ENCODE measurements around the gene NACC2. TPM values are rescaled to one million over a fixed set of nuclear protein-coding genes. Genes with fewer than 3 reads are reported as not detected.
"Not testable (repeated sequence)": the region's sequence is repeated elsewhere in the genome, so short reads cannot be mapped to it uniquely, and the experiment has no call there.

The NACC2 gene
- total RNA-seq, 2 donors from 2014 or later, result 8.4 to 13.7 TPM

DNA sequence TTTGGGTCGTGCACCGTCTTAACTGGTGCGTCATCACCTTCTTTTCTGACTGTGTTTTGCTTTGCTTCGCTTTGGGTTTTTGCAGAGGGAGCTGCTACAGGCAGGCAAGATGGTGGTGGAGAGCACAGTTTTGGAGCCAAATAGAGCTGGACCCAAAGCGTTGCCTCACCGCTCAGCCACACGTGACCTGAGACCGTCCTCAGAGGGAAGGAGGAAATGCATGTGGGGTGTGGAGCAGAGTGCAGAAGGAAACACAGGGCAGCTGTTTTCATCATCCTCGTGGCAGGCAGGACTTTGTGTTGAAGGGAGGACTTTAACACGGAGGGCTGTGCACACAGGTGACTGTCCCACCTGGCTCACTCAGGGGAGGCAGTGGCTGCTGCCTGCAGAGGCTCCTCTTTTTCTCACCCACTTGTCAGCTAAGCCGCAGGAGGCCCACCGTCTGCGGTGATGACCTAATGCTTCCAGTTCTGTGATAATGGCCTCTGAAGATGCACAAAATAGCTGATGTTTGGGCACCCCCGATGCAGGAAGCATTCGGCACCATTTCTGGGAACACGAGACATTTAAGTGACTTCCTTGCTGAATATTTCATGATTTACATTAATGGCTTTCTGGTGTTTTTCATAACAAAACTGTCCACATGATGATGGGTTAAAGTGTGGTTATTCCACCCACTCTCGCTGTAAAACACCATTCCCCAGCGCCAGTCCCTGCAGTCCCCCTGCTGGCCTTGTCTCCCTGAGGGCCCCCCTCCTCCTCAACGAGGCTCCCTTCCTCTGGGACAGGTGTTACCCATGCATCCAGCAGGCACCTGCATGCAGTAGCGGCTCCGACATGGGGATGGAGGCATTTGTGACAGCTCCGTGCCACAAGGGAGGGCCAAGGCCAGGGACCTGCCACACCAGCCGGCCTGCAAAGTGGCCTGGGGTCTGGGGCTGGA is 121.5 kb downstream of the NACC2 start:
- ATAC-seq (replicated peaks in 1 of 2) (no peak), DNase-seq (no peak)
- H3K4me3 Mint-ChIP-seq, result no peak overlapping the region
- H3K27ac Mint-ChIP-seq, result no peak overlapping the region
- no peaks in the 10 kb centered on the region for H3K9me3 Mint-ChIP-seq
- no peaks in the 10 kb centered on the region for H3K36me3 Mint-ChIP-seq (ENCODE audit: insufficient read depth in 2 of 2)
- H3K27me3 Mint-ChIP-seq (ENCODE audit: low read depth), result no peaks in the 10 kb centered on the region
- peaks cover under 1% of the 10 kb centered on the region for H3K4me1 Mint-ChIP-seq (ENCODE audit: low read depth)

DNA sequence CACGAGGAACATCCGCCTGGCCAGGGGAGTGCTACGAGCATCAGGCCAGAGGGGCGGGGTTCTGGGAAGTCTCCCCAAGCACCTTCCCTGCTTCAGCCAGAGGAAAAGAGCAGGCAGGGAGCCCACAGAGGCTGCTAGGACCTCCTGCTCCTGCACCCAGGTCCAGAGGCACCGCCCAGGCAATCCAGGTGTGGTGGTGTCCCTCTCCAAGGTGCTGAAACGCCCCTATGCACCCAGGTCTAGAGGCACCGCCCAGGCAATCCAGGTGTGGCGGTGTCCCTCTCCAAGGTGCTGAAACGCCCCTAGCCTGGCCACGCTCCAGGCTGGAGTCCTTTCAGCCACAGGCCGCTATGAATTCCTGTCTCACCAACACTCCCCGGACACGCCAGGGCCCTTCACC is 123.2 kb downstream of the NACC2 start:
- Mint-ChIP-seq H3K4me3 (no peak overlapping the region), H3K9me3 (no peaks in the 10 kb centered on the region), H3K36me3 (ENCODE audit: insufficient read depth in 2 of 2) (no peaks in the 10 kb centered on the region), H3K4me1 (ENCODE audit: low read depth) (peaks cover 8% of the 10 kb centered on the region), H3K27ac (no peak overlapping the region), H3K27me3 (ENCODE audit: low read depth) (peaks cover 5% of the 10 kb centered on the region)
- peak; percentile 32 to 43 for DNase-seq
- no peak for ATAC-seq (replicated peaks in 1 of 2)

DNA sequence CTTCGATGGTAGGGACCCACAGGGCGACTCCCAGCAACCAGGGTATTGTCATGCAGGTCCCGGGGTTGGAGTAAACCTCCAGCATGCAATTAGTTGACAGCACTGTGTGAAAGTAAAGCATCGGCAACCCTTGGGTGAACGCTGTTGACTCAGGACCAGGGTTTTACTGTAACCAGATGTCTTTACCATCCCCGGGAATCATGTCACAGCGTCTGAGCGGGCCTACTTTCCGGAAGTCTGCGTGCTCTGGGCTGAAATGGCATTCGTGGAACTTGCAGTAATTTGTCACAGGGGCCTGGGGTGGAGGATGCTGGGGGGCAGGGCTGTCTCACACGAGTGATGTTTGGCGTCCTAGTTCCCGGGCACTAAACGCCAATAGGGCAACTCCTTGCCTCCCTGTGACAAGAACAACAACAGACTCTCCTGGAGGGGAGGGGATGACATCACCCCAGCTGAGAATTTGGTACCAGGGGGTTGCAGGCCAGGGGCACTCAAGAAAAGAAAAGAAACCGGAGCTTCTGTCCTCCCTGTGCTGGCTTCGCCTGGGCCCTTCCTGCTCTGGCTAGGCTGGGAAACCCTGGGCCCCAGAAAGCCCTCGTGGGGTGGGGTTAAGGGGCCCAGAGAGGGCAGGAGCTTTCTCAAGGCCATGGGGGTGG is 123.8 kb downstream of the NACC2 start:
- no peak overlapping the region for H3K27ac Mint-ChIP-seq
- peaks cover 8% of the 10 kb centered on the region for H3K4me1 Mint-ChIP-seq (ENCODE audit: low read depth)
- DNase-seq (no peak), ATAC-seq (replicated peaks in 1 of 2) (no peak)
- no peaks in the 10 kb centered on the region for H3K9me3 Mint-ChIP-seq
- peaks cover 5% of the 10 kb centered on the region for H3K27me3 Mint-ChIP-seq (ENCODE audit: low read depth)
- no peak overlapping the region for H3K4me3 Mint-ChIP-seq
- H3K36me3 Mint-ChIP-seq (ENCODE audit: insufficient read depth in 2 of 2), result no peaks in the 10 kb centered on the region

DNA sequence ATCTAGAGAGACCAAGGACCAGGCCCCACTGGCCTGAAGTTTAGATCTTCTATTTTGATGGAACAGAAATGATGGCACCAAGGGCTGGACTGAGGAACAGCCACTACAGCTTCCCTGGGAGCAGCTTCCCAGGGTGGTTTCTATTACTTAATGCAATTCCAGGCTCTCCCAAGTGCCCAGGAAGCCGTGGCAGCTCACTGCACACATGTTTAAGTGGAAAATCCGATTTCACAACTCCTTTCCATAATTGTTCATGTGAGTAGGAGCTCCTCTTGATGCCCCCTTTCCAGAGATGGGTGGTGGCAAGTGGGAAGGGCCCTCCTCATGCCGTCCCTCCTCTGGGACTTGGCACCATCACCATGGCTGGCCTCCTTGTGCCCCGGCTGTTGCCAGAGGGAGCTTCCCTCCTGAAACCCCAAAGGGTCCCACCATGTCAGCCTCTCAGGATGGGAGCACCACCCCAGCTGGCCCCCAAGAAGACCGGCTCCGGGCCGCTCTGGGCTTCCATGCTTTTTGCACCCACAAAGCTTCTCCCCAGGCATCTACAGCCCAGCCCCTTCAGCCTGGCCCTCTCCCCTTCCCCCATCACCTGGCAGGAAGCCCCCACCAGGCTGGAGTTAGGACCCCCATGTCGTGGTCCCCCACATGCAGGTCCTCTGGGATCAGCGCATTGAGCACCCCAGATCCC is 124.8 kb downstream of the NACC2 start:
- DNase-seq, result no peak

GRCh38 chr9:135969064-135969683 is 125.9 kb downstream of the NACC2 start:
- Mint-ChIP-seq H3K27ac (no peak overlapping the region), H3K36me3 (ENCODE audit: insufficient read depth in 2 of 2) (no peaks in the 10 kb centered on the region), H3K9me3 (no peaks in the 10 kb centered on the region), H3K4me1 (ENCODE audit: low read depth) (peaks cover 8% of the 10 kb centered on the region), H3K4me3 (no peak overlapping the region), H3K27me3 (ENCODE audit: low read depth) (peaks cover 5% of the 10 kb centered on the region)
- ATAC-seq (replicated peaks in 1 of 2) (no peak), DNase-seq (no peak)

More for the DNA sequence above, 124.8 kb downstream of the NACC2 start:
- no peak overlapping the region for H3K27ac Mint-ChIP-seq
- peaks cover 8% of the 10 kb centered on the region for H3K4me1 Mint-ChIP-seq (ENCODE audit: low read depth)
- H3K9me3 Mint-ChIP-seq, result no peaks in the 10 kb centered on the region
- peaks cover 5% of the 10 kb centered on the region for H3K27me3 Mint-ChIP-seq (ENCODE audit: low read depth)
- H3K36me3 Mint-ChIP-seq (ENCODE audit: insufficient read depth in 2 of 2), result no peaks in the 10 kb centered on the region
- no peak for ATAC-seq (replicated peaks in 1 of 2)
- no peak overlapping the region for H3K4me3 Mint-ChIP-seq

- Mint-ChIP-seq H3K36me3 (ENCODE audit: insufficient read depth in 2 of 2) (no peaks in the 10 kb centered on the region), H3K4me1 (ENCODE audit: low read depth) (peaks cover 8% of the 10 kb centered on the region), H3K27me3 (ENCODE audit: low read depth) (peaks cover 5% of the 10 kb centered on the region), H3K4me3 (no peak overlapping the region), H3K9me3 (no peaks in the 10 kb centered on the region), H3K27ac (no peak overlapping the region)
- no peak for DNase-seq
- no peak for ATAC-seq (replicated peaks in 1 of 2)
Measured at GRCh38 chr9:135968601-135969000, 126.5 kb downstream of the NACC2 start.

DNA sequence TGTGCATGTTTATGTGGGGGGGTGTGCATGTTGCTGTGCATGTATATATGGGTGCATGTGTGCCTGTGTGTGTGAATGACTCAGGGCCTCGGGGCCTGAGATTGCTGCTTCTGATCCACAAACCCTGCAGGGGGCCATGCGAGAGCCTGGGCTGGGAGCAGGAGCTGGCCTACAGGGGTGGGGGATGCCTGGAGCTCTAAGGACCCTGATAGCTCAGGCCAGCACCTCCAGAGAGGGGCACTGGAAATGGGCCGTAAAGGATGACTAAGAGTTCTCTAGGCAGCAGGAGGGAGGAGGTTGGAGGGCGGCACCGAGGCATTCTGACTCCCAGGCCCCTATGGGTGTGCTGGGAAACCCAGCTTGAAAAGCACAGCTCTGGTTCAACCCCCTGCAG is 127.0 kb downstream of the NACC2 start:
- H3K9me3 Mint-ChIP-seq, result no peaks in the 10 kb centered on the region
- no peaks in the 10 kb centered on the region for H3K36me3 Mint-ChIP-seq (ENCODE audit: insufficient read depth in 2 of 2)
- H3K4me1 Mint-ChIP-seq (ENCODE audit: low read depth), result peaks cover 10% of the 10 kb centered on the region
- peaks cover 5% of the 10 kb centered on the region for H3K27me3 Mint-ChIP-seq (ENCODE audit: low read depth)
- H3K27ac Mint-ChIP-seq, result no peak overlapping the region
- no peak for DNase-seq
- H3K4me3 Mint-ChIP-seq, result no peak overlapping the region
- peak in 1 of 2 donors; percentile 2 for ATAC-seq (replicated peaks in 1 of 2)

DNA sequence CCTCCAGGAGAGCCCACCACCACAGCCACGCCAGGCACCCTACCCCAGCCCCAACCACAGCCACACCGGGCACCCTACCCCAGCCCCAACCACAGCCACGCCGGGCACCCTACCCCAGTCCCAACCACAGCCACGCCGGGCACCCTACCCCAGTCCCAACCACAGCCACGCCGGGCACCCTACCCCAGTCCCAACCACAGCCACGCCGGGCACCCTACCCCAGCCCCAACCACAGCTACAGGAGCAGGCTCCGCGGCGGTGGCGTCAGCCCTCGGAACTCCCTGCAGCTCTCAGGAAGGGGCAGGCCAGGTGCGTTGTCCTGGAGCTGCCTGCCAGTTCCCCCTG is 128.2 kb downstream of the NACC2 start:
- not testable (repeated sequence) for ATAC-seq (replicated peaks in 1 of 2); H3K36me3 Mint-ChIP-seq (ENCODE audit: insufficient read depth in 2 of 2); H3K27me3 Mint-ChIP-seq (ENCODE audit: low read depth); DNase-seq; H3K4me3 Mint-ChIP-seq; H3K9me3 Mint-ChIP-seq; H3K27ac Mint-ChIP-seq
- H3K4me1 Mint-ChIP-seq (ENCODE audit: low read depth), result peaks cover 22% of the 10 kb centered on the region

GRCh38 chr9:135965124-135965756 is 129.8 kb downstream of the NACC2 start:
- Mint-ChIP-seq H3K4me3 (no peak overlapping the region), H3K27ac (no peak overlapping the region), H3K9me3 (no peaks in the 10 kb centered on the region), H3K27me3 (ENCODE audit: low read depth) (peaks cover 5% of the 10 kb centered on the region), H3K36me3 (ENCODE audit: insufficient read depth in 2 of 2) (no peaks in the 10 kb centered on the region), H3K4me1 (ENCODE audit: low read depth) (peaks cover 31% of the 10 kb centered on the region)
- no peak for ATAC-seq (replicated peaks in 1 of 2)
- DNase-seq, result no peak

GRCh38 chr9:135963938-135964337 is 131.2 kb downstream of the NACC2 start:
- Mint-ChIP-seq H3K4me1 (ENCODE audit: low read depth) (peaks cover 43% of the 10 kb centered on the region), H3K27me3 (ENCODE audit: low read depth) (peaks cover 5% of the 10 kb centered on the region)
- ATAC-seq (replicated peaks in 1 of 2), result no peak

DNA sequence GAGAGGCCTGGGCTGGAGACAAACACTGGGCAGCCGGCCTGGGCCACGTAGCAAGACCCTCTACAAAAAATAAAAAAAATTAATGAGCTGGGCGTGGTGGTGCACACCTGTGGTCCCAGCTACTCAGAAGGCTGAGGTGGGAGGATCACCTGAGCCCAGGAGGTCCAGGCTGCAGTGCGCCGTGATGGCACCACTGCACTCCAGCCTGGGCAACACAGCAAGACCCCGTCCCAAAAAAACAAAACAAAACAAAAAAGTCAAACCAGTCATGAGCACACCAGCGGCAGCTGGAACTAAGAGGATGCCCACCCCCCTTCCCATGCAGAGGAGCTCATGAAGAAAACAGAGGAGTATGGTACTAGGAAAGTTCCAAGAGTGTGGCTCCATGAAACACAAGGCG is 131.8 kb downstream of the NACC2 start:
- no peaks in the 10 kb centered on the region for H3K9me3 Mint-ChIP-seq
- H3K4me3 Mint-ChIP-seq, result no peak overlapping the region
- no peaks in the 10 kb centered on the region for H3K36me3 Mint-ChIP-seq (ENCODE audit: insufficient read depth in 2 of 2)
- H3K27me3 Mint-ChIP-seq (ENCODE audit: low read depth), result peaks cover 5% of the 10 kb centered on the region
- H3K4me1 Mint-ChIP-seq (ENCODE audit: low read depth), result peaks cover 49% of the 10 kb centered on the region
- DNase-seq (no peak), ATAC-seq (replicated peaks in 1 of 2) (no peak)
- H3K27ac Mint-ChIP-seq, result no peak overlapping the region

More at GRCh38 chr9:135963938-135964337, 131.2 kb downstream of the NACC2 start:
- no peak for DNase-seq
- Mint-ChIP-seq H3K27ac (no peak overlapping the region), H3K9me3 (no peaks in the 10 kb centered on the region), H3K36me3 (ENCODE audit: insufficient read depth in 2 of 2) (no peaks in the 10 kb centered on the region), H3K4me3 (no peak overlapping the region)

- H3K9me3 Mint-ChIP-seq, result no peaks in the 10 kb centered on the region
- DNase-seq (no peak), ATAC-seq (replicated peaks in 1 of 2) (no peak)
- H3K4me3 Mint-ChIP-seq, result peak overlapping the region; percentile 75 to 76
- H3K27me3 Mint-ChIP-seq (ENCODE audit: low read depth), result peaks cover 5% of the 10 kb centered on the region
- no peak overlapping the region for H3K27ac Mint-ChIP-seq
- no peaks in the 10 kb centered on the region for H3K36me3 Mint-ChIP-seq (ENCODE audit: insufficient read depth in 2 of 2)
- peaks cover 50% of the 10 kb centered on the region for H3K4me1 Mint-ChIP-seq (ENCODE audit: low read depth)
Measured at GRCh38 chr9:135962696-135963307, 132.3 kb downstream of the NACC2 start.
